Progenitor cell of endocrine pancreas (in vitro differentiated cells): ENCODE results near the gene GIPC3. TPM values are rescaled to one million over a fixed set of nuclear protein-coding genes. Genes with fewer than 3 reads are reported as not detected.
"Not testable (repeated sequence)": the region's sequence is repeated elsewhere in the genome, so short reads cannot be mapped to it uniquely, and the experiment has no call there.

ENCODE experiments used
- DNase-seq: peaks from one replicate; pipeline ENCODE4 v3.0.0; 2021; ENCODE audit warnings: low spot score; ENCODE audit not compliant: unreplicated experiment
- H3K27ac Mint-ChIP-seq: 2 replicates; pipeline ENCODE4 v1.8.0; 2021; ENCODE audit warnings: mild to moderate bottlenecking, moderate library complexity, mixed read lengths
- H3K27me3 Mint-ChIP-seq: 2 replicates; pipeline ENCODE4 v1.8.0; 2021; ENCODE audit warnings: mixed read lengths
- H3K36me3 Mint-ChIP-seq: 2 replicates; pipeline ENCODE4 v1.8.0; 2022; ENCODE audit warnings: mixed read lengths; ENCODE audit not compliant: insufficient read depth
- H3K4me1 Mint-ChIP-seq: 2 replicates; pipeline ENCODE4 v1.8.0; 2021; ENCODE audit warnings: low read depth, mixed read lengths
- H3K4me3 Mint-ChIP-seq: 2 replicates; pipeline ENCODE4 v1.8.0; 2021; ENCODE audit warnings: low read depth, mild to moderate bottlenecking, moderate library complexity, mixed read lengths
- H3K9me3 Mint-ChIP-seq: 2 replicates; pipeline ENCODE4 v1.8.0; 2021; ENCODE audit warnings: low read depth, mixed read lengths
- CTCF ChIP-seq: fragments of 200-600 bp; sonication (generic); IDR thresholded peaks from one replicate; pipeline ENCODE4 v1.5.0; 2021; ENCODE audit warnings: antibody characterized with exemption, mild to moderate bottlenecking; ENCODE audit not compliant: unreplicated experiment
- total RNA-seq: library from RNA; stranded (reverse); gene quantifications from 2 replicates; pipeline ENCODE4 v1.2.1, GENCODE V29; 2021

Gene GIPC3
- total RNA-seq, 1 donor from 2014 or later: not detected

GRCh38 chr19:3625996-3626472 is 40.8 kb downstream of the GIPC3 start:
- Mint-ChIP-seq H3K4me3 (peak overlapping the region; percentile 88), H3K27me3 (no peaks in the 10 kb centered on the region), H3K27ac (peak overlapping the region; percentile 100), H3K4me1 (peaks cover 13% of the 10 kb centered on the region), H3K36me3 (peaks cover 1% of the 10 kb centered on the region), H3K9me3 (no peaks in the 10 kb centered on the region)
- TF ChIP-seq CTCF: no peak
- no peak for DNase-seq

GRCh38 chr19:3626473-3627350 is 41.4 kb downstream of the GIPC3 start, which contains the start of gene CACTIN:
Gene CACTIN (minus strand): TSS chr19:3626790. CDS start chr19:3626762, 28 bp downstream.
- Mint-ChIP-seq H3K27ac (peak within 1 kb of the TSS; percentile 100), H3K36me3 (peaks cover 1% of the 10 kb centered on the region), H3K27me3 (no peaks in the 10 kb centered on the region), H3K9me3 (no peaks in the 10 kb centered on the region), H3K4me3 (peak within 1 kb of the TSS; percentile 88), H3K4me1 (peaks cover 13% of the 10 kb centered on the region)
- peak; percentile 95 for DNase-seq
- no peak for TF ChIP-seq CTCF

GRCh38 chr19:3627351-3627723 is 42.1 kb downstream of the GIPC3 start:
- Mint-ChIP-seq H3K4me1 (peaks cover 13% of the 10 kb centered on the region), H3K9me3 (no peaks in the 10 kb centered on the region), H3K27ac (peak overlapping the region; percentile 100), H3K27me3 (no peaks in the 10 kb centered on the region), H3K4me3 (no peak overlapping the region), H3K36me3 (peaks cover 1% of the 10 kb centered on the region)
- no peak for TF ChIP-seq CTCF
- no peak for DNase-seq

- not testable (repeated sequence) for H3K9me3 Mint-ChIP-seq, H3K36me3 Mint-ChIP-seq, H3K27ac Mint-ChIP-seq, H3K27me3 Mint-ChIP-seq, H3K4me3 Mint-ChIP-seq, DNase-seq
- H3K4me1 Mint-ChIP-seq: peaks cover 13% of the 10 kb centered on the region
These were observed 43.5 kb downstream of the GIPC3 start for GRCh38 chr19:3628766-3629165.

GRCh38 chr19:3631053-3631861 is 46.0 kb downstream of the GIPC3 start:
- TF ChIP-seq CTCF: no peak
- Mint-ChIP-seq H3K4me3 (no peak overlapping the region), H3K4me1 (peaks cover 2% of the 10 kb centered on the region), H3K9me3 (no peaks in the 10 kb centered on the region), H3K27ac (no peak overlapping the region), H3K27me3 (no peaks in the 10 kb centered on the region), H3K36me3 (peaks cover 1% of the 10 kb centered on the region)
- no peak for DNase-seq
